ENCODE results near the gene TMEM163.

TMEM163 gene

DNA sequence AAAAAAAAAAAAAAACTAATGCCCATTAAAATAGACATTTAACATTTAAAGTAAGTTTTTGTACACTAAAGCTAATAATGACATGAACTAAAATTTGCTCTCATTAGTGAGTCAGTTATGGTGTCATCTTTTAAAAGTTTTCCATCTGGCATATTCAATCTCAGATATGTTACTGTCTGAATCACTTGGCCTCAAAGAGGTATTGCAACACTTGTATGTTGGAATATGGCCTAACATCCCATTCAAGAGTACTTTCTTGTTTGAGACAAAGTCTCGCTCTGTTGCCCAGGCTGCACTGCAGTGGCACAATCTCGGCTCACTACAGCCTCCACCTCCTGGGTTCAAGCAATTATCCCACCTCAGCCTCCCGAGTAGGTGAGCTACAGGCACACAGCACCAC, 169.7 kb downstream of the TMEM163 start:
- no peaks in the 10 kb centered on the region for H4K20me1 ChIP-seq (ENCODE audit: insufficient read depth, low read length)
- H3K27me3 ChIP-seq (ENCODE audit: insufficient read depth, low read length) = 0 out of 2 replicates have a peak, but pooled peaks cover 3% of the 10 kb centered on the region
- no peaks in the 10 kb centered on the region for H3K9me2 ChIP-seq (ENCODE audit: low read depth, low read length)
- no peaks in the 10 kb centered on the region for H3K36me3 ChIP-seq (ENCODE audit: insufficient read depth, low read length)
- H3K9ac ChIP-seq (ENCODE audit: low read length) = no peak overlapping the region
- TF ChIP-seq EZH2 (IDR thresholded peaks at IDR 0.05; ENCODE audit: borderline replicate concordance, low read length) = no peak
- TF ChIP-seq, protein P1, sequence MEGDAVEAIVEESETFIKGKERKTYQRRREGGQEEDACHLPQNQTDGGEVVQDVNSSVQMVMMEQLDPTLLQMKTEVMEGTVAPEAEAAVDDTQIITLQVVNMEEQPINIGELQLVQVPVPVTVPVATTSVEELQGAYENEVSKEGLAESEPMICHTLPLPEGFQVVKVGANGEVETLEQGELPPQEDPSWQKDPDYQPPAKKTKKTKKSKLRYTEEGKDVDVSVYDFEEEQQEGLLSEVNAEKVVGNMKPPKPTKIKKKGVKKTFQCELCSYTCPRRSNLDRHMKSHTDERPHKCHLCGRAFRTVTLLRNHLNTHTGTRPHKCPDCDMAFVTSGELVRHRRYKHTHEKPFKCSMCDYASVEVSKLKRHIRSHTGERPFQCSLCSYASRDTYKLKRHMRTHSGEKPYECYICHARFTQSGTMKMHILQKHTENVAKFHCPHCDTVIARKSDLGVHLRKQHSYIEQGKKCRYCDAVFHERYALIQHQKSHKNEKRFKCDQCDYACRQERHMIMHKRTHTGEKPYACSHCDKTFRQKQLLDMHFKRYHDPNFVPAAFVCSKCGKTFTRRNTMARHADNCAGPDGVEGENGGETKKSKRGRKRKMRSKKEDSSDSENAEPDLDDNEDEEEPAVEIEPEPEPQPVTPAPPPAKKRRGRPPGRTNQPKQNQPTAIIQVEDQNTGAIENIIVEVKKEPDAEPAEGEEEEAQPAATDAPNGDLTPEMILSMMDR (IDR thresholded peaks at IDR 0.05; ENCODE audit: low read length) = no peak
- no peak overlapping the region for H3K4me3 ChIP-seq (ENCODE audit: low read depth, low read length, poor library complexity, severe bottlenecking)
- H3K4me1 ChIP-seq (ENCODE audit: insufficient read depth, low read length, severe bottlenecking) = no peaks in the 10 kb centered on the region
- no peak overlapping the region for H2AFZ ChIP-seq (ENCODE audit: low read length)
- H3K79me2 ChIP-seq (ENCODE audit: insufficient read depth, low read length) = no peaks in the 10 kb centered on the region
- H3K9me3 ChIP-seq (ENCODE audit: low read length) = no peaks in the 10 kb centered on the region
- no peak overlapping the region for H3K27ac ChIP-seq (ENCODE audit: low read depth, low read length, poor library complexity, severe bottlenecking)
- no peak overlapping the region for H3K4me2 ChIP-seq (ENCODE audit: low read length)
- H3F3A ChIP-seq (ENCODE audit: insufficient read depth, low read length) = no peaks in the 10 kb centered on the region

GRCh38 chr2:134540990-134541389, 177.8 kb downstream of the TMEM163 start:
- Histone ChIP-seq H2AFZ (ENCODE audit: low read length) (no peak overlapping the region), H4K20me1 (ENCODE audit: insufficient read depth, low read length) (no peaks in the 10 kb centered on the region), H3F3A (ENCODE audit: insufficient read depth, low read length) (no peaks in the 10 kb centered on the region), H3K4me3 (ENCODE audit: low read depth, low read length, poor library complexity, severe bottlenecking) (no peak overlapping the region), H3K79me2 (ENCODE audit: insufficient read depth, low read length) (no peaks in the 10 kb centered on the region), H3K27ac (ENCODE audit: low read depth, low read length, poor library complexity, severe bottlenecking) (no peak overlapping the region), H3K9me3 (ENCODE audit: low read length) (no peaks in the 10 kb centered on the region), H3K27me3 (ENCODE audit: insufficient read depth, low read length) (no peaks in the 10 kb centered on the region), H3K4me2 (ENCODE audit: low read length) (no peak overlapping the region), H3K9me2 (ENCODE audit: low read depth, low read length) (no peaks in the 10 kb centered on the region), H3K36me3 (ENCODE audit: insufficient read depth, low read length) (no peaks in the 10 kb centered on the region), H3K9ac (ENCODE audit: low read length) (no peak overlapping the region), H3K4me1 (ENCODE audit: insufficient read depth, low read length, severe bottlenecking) (no peaks in the 10 kb centered on the region)
- TF ChIP-seq, protein P1 (IDR thresholded peaks at IDR 0.05; ENCODE audit: low read length) = no peak
- TF ChIP-seq EZH2 (IDR thresholded peaks at IDR 0.05; ENCODE audit: borderline replicate concordance, low read length) = no peak

GRCh38 chr2:134539981-134540380, 178.8 kb downstream of the TMEM163 start:
- no peak overlapping the region for H3K4me2 ChIP-seq (ENCODE audit: low read length)
- no peak overlapping the region for H2AFZ ChIP-seq (ENCODE audit: low read length)
- TF ChIP-seq, protein P1 (IDR thresholded peaks at IDR 0.05; ENCODE audit: low read length) = no peak
- TF ChIP-seq EZH2 (IDR thresholded peaks at IDR 0.05; ENCODE audit: borderline replicate concordance, low read length) = no peak
- no peaks in the 10 kb centered on the region for H3K36me3 ChIP-seq (ENCODE audit: insufficient read depth, low read length)
- no peak overlapping the region for H3K9ac ChIP-seq (ENCODE audit: low read length)
- no peaks in the 10 kb centered on the region for H3F3A ChIP-seq (ENCODE audit: insufficient read depth, low read length)
- no peaks in the 10 kb centered on the region for H3K4me1 ChIP-seq (ENCODE audit: insufficient read depth, low read length, severe bottlenecking)
- no peaks in the 10 kb centered on the region for H3K79me2 ChIP-seq (ENCODE audit: insufficient read depth, low read length)
- H4K20me1 ChIP-seq (ENCODE audit: insufficient read depth, low read length) = no peaks in the 10 kb centered on the region
- no peak overlapping the region for H3K4me3 ChIP-seq (ENCODE audit: low read depth, low read length, poor library complexity, severe bottlenecking)
- no peaks in the 10 kb centered on the region for H3K27me3 ChIP-seq (ENCODE audit: insufficient read depth, low read length)
- no peak overlapping the region for H3K27ac ChIP-seq (ENCODE audit: low read depth, low read length, poor library complexity, severe bottlenecking)
- no peaks in the 10 kb centered on the region for H3K9me2 ChIP-seq (ENCODE audit: low read depth, low read length)
- H3K9me3 ChIP-seq (ENCODE audit: low read length) = no peaks in the 10 kb centered on the region

All from OCI-LY1 (cell line).